Iris pigment epithelial cell (primary cell): Measurements from ENCODE around the gene TBC1D10B.

Source experiments
- DNase-seq: peaks from one replicate; pipeline ENCODE4 v3.0.0-alpha.2; 2011; ENCODE audit warnings: low read depth

Gene TBC1D10B

DNA sequence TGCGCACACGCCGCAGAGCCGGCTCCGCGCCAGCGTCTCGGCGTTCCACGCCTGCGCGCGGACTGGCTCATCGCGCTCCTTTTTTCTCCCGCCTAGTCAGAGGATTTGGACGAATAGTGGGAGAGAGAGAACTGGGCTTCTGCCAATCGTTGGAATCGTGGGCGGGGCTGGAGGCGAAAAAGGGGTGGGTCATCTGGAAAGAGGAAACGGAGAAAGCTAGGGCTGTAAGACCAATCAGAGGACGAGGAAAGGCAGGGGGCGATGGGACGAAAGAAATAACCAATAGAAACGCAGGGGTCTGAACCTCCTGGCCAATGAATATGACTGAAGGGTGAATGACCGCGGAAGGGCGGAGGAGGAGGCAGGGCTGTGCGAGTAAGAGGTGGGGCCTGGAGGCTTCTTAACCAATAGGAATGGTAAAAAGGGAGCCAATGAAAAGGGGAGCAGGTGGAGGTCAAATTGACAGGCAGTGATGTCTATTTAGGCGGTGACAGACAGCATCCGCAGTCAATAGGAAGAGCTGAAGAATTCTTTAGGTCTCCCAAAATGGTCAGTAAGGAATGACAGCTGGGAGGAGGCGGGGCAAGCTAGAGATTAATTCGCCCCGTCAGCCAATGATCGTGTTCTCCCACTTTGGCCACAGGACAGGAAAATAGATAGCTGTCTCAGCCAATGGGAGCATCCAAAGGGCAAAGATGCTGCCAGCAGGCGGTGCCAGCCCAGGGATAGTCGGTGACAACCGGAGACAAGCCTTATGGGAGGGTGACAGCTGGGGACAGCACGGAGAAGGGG lies at the start of gene TBC1D10B:
TSS of gene TBC1D10B (minus strand) at position 39 of the 792 bp plus-strand sequence. CDS start 311 bp downstream, outside the sequence.
- peak; percentile 100 for DNase-seq

GRCh38 chr16:30418350-30419181 lies 48.3 kb upstream of the TBC1D10B start:
- DNase-seq = no peak

GRCh38 chr16:30417529-30418349 lies 47.4 kb upstream of the TBC1D10B start:
- peak; percentile 97 for DNase-seq

DNA sequence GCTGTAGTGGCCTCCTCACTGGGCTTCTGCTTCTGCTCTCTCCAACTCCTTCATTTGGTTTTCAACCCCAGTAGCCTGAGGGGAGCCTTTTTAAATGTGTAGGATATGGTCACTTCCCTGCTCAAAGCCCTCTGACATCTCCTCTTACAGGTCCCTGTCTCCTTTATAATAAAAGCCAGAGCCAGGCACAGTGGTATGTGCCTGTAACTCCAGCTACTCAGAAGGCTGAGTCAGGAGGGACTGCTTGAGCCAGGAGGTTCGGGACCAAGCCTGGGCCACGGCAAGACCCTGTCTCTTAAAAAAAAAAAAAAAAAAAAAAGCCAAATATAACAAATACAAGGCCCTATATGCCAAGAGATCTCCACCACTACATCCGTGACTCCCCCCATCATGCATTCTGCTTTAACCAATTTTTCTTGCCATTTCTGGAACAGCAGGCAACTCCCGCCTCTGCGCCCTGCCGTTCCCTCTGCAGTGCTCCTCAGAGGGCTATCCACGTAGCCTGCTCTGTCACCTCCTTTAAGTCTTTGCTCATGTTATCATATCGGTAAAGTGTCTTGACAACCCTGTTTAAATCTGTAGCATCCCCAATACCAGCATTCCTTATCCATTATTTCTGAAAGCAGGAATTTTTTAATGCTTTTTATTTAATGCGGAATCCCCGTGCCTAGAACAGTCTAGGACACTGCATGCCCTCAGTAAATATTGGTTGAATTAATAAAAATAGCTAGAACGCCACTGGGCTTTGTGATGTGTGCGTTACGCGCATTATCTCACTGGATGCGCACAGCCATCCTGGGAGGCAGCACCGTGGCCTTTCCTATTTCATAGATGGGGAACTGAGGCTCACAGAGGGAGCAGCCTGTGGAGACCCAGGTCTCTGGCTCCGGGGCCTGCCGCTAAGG lies 46.6 kb upstream of the TBC1D10B start:
- DNase-seq = no peak

GRCh38 chr16:30416047-30416603 lies 45.8 kb upstream of the TBC1D10B start:
- no peak for DNase-seq

DNA sequence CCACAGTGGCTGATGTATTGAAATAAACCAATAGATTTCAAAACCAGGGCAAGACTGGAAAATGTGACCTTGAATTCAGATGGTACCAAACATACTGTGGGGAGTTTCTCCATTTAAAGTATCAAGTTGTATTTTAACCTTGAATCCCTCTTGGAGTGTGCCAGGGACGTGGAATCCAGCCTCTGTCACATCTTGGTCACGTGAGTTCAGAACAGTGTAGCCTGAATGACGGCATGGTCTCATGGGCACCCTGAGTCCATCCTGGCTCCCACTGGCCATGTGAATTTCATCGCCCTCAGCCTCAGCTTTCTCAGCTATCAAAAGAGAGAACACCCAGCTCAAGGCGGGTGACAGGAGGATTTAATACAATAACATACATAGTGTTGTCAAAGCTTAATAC lies 43.9 kb upstream of the TBC1D10B start:
- DNase-seq = no peak

DNA sequence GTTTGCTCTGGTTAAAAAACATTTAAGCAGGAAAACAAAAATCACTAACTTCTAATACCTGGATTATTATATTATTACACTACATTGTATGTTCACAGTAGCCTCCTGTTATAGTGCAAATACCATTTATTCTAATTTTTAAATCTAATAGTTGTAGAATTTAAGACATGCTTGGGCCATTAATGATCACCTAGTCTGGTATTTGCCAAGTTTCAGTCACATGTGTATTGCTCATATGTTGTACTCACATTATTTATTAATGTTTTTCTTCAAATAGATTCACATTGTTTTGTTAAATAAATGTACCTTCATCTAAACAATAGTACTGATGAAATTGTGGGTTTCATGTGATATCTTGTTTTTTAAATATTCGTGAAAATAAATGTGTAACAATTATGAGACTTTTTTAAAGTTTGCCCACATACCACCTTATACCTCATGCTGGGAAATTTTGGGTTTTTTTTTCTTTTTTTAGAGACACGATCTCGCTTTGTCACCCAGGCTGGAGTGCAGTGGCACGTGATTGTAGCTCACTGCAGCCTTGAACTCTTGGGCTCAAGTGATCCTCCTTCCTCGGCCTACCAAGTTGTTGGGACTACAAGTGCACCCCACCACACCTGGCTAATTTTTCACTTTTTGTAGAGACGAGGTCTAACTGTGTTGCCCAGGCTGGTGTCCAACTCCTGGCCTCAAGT lies 43.0 kb upstream of the TBC1D10B start:
- DNase-seq = no peak

DNA sequence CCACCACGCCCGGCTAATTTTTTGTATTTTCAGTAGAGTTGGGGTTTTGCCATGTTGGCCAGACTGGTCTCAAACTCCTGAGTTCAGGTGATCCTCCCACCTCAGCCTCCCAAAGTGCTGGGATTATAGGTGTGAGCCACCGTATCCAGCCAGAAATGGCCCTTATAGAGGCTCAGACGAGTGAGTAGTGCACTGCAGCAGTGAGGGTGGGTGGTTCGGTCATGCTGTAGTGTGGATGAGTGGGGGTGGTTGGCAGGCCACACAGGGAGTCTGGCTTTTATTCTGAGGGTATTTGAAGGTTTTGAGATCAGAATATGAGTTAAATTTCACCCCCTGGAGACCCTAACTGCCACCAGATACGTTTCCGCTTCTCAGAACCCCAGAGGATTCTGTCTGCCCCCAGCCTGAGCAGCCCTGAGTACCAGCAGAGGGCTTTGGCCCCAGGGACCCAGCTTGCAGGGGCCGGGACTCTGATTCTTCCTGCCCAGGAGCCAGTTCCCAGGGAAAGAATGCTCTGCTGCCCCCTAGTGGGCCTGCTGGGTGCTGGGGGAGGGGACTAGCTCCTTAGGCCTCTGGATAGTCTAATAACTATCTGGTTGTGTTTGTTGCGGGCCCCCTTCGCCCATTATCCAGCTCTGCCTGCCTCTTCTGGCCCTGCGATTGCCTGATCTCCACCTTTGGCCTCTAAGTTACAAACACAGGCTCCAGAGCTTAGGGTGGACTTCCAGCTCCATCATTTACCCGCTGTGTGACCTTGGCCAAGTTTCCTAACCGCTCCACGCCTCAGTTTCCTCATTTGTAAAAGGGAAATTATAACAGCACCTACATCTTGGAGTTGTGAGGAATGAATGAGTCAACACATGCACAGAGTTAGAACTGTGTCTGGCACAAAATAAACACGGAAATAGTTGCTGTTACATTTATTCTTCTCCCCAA lies 39.1 kb upstream of the TBC1D10B start:
- DNase-seq = peak; percentile 76

GRCh38 chr16:30407804-30408534 lies 37.7 kb upstream of the TBC1D10B start:
- no peak for DNase-seq

DNA sequence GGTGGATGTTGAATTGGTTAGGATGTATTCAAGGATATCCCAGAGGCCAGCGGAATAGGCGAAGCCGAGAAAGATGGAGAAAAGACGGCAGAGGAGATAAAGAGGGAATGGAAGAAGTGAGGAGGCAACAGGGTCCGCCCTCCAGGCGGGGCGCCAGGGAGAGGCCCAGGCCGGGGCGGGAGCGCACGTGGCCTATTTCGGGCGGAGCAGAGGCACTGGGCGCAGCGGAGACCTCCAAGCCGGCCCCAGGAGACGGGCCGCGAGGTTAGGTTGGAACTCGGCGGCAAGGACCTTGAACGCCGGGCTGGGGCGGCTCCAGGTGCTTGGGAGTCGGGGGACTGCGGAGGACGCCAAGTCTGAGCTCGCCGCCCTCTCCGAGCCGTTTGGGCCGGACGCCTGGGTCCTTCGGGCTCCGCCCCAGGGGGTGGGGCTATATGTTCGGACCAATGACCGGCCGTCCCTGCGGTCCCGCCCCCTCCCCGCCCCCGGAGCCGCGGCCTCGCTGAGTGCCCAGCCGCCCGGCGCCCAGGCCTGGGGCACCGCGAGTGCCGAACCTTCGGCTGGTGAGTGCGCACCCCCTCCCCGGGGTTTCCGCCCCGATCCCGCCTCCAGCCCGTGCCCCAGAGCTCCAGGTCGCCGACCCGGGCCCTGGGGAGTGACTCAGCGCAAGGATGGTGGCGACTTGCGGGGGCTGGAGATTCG lies 37.0 kb upstream of the TBC1D10B start, which contains the start of gene ZNF771:
TSS of gene ZNF771 (plus strand) at position 505 of the 702 bp plus-strand sequence. CDS start 448 bp downstream, outside the sequence.
- peak; percentile 83 for DNase-seq

DNA sequence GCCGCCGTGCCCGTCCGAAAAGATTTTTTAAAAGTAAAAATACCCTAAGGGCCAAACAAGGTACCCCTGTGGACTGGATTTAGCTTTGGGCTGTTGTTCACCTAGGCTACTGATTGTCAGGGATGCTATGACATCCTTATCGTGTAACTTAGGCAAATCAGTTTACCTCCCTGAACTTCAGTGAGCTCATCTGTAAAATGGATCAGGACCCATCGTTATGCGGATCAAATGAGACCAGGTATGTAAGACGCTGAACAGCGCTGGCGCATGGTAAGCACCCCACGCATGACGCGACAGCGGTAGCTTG lies 36.5 kb upstream of the TBC1D10B start:
- DNase-seq = no peak

DNA sequence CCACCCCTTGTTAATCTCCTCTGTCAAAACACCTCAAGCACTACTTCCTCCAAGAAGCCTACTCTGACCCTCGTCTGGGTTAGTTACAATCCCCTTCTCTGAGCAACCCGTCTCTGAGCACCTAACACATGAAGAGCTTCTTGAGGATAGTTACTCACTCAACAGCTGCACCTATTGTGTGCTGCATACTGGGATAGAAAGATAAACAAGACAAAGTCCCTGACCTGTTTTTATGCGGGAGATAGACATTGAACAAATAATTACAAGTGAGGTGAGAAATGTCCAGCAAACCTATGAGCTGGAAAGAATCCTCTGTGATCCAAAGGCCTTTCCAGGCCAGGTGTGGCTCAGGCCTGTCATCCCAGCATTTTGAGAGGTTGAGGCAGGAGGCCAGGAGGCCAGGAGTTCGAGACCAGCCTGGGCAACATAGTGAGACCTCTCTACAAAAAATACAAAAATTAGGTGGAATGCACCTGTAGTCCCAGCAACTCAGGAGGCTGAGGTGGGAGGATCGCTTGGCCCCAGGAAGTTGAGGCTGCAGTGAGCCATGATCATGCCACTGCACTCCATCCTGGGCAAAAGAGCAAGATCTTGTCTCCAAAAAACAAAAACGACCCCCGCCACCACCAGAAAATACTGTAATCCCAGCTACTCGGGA lies 31.6 kb upstream of the TBC1D10B start:
- DNase-seq = no peak

GRCh38 chr16:30399435-30400186 lies 29.3 kb upstream of the TBC1D10B start:
- DNase-seq = no peak

- no peak for DNase-seq
These were observed 28.6 kb upstream of the TBC1D10B start for GRCh38 chr16:30398661-30399434.

GRCh38 chr16:30397776-30398660 lies 27.7 kb upstream of the TBC1D10B start:
- DNase-seq = no peak
